Stimulated activated CD8-positive, alpha-beta memory T cell treated with anti-CD3 and anti-CD28 coated beads, Interleukin-4, amount 100 ng/mL, for 1 hour (primary cell): Measurements from ENCODE around the gene ZNF598.
A peak's percentile ranks its signal among the peaks of the same experiment; 100 is the strongest.

Experiments
- DNase-seq, 2 donors: peaks; one replicate each; pipeline ENCODE4 v3.0.0-alpha.2; 2020; ENCODE audit warnings: low read depth in 2 of 2, low spot score in 1 of 2

Gene ZNF598

DNA sequence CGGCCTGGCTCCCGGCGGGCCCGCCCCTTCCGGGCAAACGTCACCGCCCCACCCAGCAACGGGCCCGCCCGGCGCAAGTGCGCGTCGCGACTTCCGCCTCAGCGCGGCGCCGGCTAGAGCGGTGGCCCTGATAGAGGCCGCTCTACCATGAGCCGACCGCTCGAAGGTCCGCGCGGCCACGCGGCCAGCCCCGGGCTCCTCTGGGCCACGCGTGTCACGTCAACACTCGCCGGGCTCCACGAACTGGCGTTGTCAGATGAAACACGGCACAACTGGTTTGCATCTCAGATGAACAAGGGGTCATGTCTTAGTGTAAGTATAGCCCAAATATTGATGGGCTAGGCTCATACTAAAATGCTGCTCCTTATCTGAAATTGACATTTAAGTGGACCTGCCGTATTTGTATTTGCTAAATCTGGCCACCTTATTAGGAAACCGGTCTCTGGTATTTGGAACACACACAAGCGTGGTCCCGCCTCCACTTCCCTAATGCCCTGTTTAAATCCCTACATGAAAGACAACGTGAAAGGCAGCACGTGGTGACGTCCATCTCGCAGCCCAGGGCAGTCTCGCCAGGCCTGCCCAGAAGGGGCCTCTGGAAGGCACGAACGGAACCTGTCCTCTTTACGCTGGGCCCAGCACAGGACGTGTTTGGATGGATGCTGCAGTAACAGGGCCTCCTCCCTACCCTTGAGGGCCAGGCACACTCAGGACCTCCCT, at the start of gene ZNF598:
Gene ZNF598, minus strand, starts transcription at position 31 of the 720 bp plus-strand sequence.
- DNase-seq = peak in 1 of 2 donors; percentile 60

GRCh38 chr16:2058872-2059271, 49.3 kb upstream of the ZNF598 start:
- DNase-seq = no peak

DNA sequence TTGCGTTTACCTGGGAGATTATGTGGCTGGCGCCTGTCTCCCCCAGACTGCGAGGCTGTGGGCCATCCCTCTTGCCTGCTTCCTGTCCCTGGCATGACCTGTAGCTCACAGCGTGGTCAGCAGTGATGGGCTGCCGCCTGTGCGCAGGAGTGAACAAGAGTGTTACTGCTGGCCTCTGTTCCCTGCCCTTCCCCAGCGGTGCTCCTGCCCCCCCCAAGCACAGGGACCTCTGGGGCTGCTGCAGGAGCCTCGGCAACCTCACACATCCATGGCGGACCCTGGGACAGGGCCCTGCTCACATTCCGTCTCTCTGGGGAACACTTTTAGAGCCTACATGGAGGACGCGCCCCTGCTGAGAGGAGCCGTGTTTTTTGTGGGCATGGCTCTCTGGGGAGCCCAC, 48.8 kb upstream of the ZNF598 start:
- no peak for DNase-seq

DNA sequence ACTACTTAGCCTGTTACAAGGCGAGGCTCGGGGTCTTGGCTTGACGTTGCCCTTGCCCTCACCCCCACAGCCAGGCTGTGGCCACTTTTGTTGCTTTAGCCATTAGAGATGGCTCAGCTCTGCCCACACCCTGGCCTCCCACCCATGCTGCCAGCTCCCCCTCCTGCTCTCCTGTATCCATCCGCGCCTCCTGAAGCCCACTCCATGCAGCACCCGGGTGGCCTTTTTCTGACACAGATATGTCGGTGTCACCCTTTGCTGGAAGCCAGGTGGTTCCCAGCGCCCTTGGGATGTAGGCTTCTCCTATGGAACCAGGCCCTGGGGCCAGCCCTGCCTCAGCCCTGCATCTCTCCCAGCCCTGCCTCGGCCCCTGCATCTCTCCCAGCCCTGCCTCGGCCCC, 47.8 kb upstream of the ZNF598 start:
- no peak for DNase-seq

GRCh38 chr16:2056681-2057407, 47.2 kb upstream of the ZNF598 start:
- DNase-seq = no peak

- no peak for DNase-seq
Observed at GRCh38 chr16:2056077-2056476, 46.5 kb upstream of the ZNF598 start.

- DNase-seq = no peak
Observed at GRCh38 chr16:2054543-2055245, 45.1 kb upstream of the ZNF598 start.

DNA sequence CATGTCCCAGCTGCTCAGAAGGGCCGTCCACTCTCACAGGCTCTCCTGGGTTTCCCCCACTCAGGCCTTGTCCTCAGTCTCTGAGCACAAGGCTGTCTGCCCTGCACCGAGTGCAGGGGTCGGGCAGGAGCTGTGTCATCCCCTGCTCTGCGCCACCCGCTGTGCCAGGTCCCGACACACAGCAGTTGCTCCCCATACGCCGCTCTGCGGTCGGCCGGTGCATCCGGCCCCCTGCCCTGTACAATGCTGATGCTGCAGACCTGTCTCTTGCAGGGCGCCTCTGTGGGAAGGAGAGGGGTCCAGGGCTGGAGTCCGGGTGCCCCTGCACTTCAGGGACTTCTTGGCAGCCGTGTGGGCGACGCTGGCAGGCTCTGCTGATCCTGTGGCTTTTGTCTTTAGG, 44.3 kb upstream of the ZNF598 start:
- DNase-seq = no peak

DNA sequence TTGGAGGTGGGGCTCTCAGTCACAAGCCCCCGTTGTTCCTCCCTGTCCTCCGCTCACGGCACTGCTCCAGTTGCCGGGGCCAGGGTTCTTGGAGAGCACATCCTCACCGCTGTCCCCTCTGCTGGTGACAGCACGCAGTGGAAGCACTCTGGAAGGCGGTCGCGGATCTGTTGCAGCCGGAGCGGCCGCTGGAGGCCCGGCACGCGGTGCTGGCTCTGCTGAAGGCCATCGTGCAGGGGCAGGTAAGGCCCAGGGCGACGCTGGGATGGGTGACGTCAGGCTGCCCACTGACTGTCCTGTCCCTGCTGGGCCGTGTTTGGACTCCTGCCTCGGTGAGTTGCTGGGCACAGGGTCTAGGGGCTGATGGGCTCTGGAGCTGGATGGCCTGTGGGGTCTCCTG, 43.6 kb upstream of the ZNF598 start:
- no peak for DNase-seq

GRCh38 chr16:2048116-2048543, 38.5 kb upstream of the ZNF598 start:
- DNase-seq = no peak

DNA sequence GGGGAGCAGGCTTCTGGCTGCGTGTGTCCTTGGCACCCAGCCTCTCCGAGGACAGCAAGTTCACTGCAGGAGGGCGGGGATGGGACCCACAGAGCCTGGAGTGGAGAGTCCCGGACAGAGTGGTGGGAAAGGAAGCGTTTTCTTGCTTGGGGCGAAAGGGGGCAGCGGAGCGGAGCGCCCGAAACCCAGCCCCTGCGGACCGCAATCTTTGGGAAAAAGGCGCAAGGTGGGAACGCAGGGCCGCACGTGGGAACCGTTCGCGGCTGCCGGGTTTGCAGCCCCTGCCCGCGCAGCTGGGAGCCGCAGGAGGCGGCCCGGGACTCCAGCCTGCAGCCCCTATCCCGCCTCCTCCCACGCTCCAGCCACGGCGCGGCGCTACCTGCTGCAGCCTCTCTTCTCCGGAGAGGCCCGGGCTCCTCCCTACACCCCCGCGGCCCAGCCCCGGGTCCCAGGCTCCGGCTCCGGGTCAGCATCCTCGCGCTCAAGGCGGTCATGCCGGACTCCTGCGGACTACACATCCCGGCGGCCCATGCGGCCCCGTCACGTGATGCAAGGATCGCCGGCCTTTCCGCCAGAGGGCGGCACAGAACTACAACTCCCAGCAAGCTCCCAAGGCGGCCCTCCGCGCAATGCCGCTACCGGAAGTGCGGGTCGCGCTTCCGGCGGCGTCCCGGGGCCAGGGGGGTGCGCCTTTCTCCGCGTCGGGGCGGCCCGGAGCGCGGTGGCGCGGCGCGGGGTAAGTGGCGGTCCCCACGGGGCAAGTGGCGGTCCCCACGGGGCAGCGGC, 37.9 kb upstream of the ZNF598 start, which contains the start of the genes NTHL1 and TSC2:
Gene NTHL1, minus strand, starts transcription at position 505 of the 786 bp plus-strand sequence. Its CDS starts 11 bp downstream, at position 494.
Gene TSC2, plus strand, starts transcription at position 656 of the 786 bp plus-strand sequence. CDS start 631 bp downstream, outside the sequence.
- DNase-seq = peak; percentile 82 to 86

GRCh38 chr16:2046893-2047329, 37.3 kb upstream of the ZNF598 start:
- DNase-seq = no peak

DNA sequence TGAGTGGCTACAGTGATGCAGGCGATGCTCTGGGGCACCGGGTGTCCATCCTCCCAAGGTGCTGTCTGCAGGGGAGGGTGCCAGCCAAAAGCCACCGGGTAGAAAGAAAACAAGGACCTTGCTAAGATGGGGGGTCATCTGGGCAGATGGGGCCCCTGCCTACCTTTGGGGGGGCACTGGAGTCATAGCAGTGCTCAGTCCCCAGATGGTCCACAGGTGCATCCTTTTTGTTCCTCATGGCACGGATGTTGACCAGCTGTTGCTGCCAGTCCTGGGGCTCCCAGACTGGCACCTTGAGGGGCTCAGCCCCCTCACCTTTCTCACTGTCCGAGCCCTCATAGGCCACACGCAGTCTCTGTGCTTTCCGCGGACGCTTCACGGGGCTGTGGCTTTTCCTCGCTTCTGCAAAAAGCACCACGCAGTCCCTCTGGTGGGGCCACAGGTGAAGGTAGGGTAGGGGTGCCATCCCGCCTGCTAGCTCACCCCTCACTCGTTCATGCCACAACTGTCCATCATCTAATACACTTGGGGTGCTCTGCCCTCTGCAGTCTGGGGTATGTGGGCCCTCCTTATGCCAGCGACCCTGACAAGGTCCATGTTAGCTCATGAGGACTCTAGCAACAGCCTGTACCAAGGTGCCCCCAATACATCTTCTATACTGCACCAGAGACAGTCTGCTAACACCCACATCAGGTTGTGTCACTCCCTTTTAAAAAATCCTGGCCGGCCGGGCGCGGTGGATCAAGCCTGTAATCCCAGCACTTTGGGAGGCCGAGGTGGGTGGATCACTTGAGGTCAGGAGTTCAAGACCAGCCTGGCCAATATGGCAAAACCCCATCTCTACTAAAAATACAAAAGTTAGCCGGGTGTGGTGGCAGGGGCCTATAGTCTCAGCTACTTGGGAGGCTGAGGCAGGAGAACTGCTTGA, 36.6 kb upstream of the ZNF598 start:
- no peak for DNase-seq

DNA sequence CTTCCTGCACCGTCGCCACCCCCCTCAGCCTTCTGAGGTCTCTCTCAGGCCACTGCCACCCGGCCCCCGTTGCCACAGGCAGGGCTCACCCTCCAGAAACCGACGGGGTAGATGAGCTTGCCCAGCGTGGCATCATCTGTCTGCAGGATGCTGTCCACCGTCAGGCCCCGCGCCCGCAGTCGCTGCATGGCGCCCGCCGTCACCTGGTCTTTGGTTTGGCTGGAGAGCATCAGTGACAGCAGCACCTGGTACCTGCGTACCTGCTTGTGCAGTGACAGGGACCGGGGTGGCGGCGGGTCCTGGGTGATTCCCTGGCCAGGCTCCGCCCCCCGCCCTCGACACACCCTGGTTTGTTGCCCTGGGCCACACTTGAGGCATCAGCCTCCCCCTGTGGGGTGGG, 34.9 kb upstream of the ZNF598 start:
- DNase-seq = no peak

GRCh38 chr16:2043667-2044451, 34.2 kb upstream of the ZNF598 start:
- DNase-seq = no peak

- no peak for DNase-seq
Observed at GRCh38 chr16:2042986-2043666, 33.5 kb upstream of the ZNF598 start.

- DNase-seq = no peak
Observed at GRCh38 chr16:2042171-2042985, 32.8 kb upstream of the ZNF598 start.
